Skin epidermis (tissue), 12 donors: ENCODE results near the gene TIMP1.
A peak's percentile ranks its signal among the peaks of the same experiment; 100 is the strongest.

Experiments used
- H3K27ac ChIP-seq, 21 experiments: fragments of 200-600 bp; sonication (generic) in 11 of 21; one replicate each; pipeline ENCODE4 v1.5.0; 2020; ENCODE audit warnings: mild to moderate bottlenecking in 3 of 21, inconsistent platforms in 2 of 21, moderate library complexity in 2 of 21
- H3K4me3 ChIP-seq, 7 experiments: fragments of 200-600 bp; sonication (generic) in 2 of 7; one replicate each; pipeline ENCODE4 v1.5.0; 2020; ENCODE audit warnings: inconsistent platforms in 2 of 7, mild to moderate bottlenecking in 2 of 7, moderate library complexity in 1 of 7

The TIMP1 gene

DNA sequence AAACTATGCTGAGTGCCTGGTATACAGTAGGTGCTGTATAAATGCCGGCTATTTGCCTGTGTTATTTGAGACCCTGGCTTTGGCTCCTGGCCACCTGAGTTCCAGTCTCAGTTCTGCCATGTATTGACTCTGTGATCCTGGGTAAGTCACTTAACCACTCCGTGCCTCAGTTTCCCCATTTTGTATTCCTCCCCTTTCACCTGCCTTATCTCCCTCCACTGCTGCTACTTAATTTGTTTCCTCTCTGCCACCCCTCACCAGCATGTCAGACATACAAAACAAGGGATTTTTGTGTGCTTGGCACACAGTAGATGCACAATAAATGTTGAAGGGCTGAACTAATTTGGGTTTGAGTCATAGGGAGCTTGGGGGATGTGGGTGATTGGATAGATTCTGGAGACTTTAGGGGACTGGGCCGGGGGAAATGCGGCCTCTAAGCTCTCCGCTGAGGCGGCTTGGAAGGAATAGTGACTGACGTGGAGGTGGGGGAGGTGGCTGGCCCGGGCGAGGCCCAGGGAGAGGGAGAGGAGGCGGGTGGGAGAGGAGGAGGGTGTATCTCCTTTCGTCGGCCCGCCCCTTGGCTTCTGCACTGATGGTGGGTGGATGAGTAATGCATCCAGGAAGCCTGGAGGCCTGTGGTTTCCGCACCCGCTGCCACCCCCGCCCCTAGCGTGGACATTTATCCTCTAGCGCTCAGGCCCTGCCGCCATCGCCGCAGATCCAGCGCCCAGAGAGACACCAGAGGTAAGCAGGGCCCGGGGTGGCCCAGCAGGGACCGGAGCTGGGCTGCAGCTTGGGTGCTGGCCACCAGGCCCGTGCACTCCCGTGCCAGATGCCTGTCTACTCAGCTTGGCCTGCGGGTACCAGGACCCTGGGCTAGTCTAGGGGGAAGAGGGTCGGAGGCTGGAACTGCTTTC is at the start of gene TIMP1:
Gene TIMP1, plus strand, starts transcription at position 706 of the 917 bp plus-strand sequence. CDS start 980 bp downstream, outside the sequence.
- Histone ChIP-seq H3K4me3 (peak within 1 kb of the TSS; percentile 15 to 43 (median 36)), H3K27ac (peak within 1 kb of the TSS in 20 of 21 experiments; percentile 2 to 87 (median 78))

GRCh38 chrX:47539860-47540259 is 42.4 kb upstream of the TIMP1 start:
- Histone ChIP-seq H3K4me3 (no peak overlapping the region), H3K27ac (no peak overlapping the region)

DNA sequence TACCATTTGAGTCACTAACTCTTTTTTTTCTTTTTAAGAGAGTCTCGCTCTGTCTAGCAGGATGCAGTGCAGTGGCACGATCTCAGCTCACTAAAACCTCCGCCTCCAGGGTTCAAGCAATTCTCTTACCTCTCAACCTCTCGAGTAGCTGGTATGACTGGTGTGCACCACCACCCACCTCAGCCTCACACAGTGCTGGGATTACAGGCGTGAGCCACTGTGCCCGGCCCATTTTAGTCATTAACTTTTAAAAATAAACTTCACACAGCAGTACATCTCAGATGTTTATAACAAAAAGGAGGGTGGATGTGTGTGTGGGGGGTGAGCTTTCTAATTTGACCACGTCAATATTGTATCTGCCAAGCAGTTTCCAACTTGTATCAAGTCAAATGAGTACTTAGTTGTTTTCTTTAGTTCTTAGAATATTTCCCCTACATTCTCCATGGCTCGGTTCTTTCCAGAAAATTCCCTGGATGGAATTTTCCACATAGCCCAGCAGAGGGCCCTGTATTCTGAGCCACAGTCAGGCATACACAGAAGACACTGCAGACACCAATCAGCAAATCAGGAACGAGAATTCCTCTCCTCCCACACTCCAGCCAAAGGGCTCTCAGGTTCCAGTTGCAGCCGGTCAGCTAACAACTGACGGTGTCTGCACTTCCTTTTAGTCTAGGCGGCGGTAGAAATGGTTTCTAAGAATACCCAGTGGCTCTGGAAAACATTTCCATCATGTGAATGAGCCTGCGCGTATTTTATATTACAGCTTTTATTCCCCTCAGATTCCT is 41.3 kb upstream of the TIMP1 start:
- peak overlapping the region in 2 of 21 experiments; percentile 7 to 27 for H3K27ac ChIP-seq
- no peak overlapping the region for H3K4me3 ChIP-seq

- H3K27ac ChIP-seq: no peak overlapping the region
- no peak overlapping the region for H3K4me3 ChIP-seq
These were observed 38.7 kb upstream of the TIMP1 start for GRCh38 chrX:47543496-47543895.

DNA sequence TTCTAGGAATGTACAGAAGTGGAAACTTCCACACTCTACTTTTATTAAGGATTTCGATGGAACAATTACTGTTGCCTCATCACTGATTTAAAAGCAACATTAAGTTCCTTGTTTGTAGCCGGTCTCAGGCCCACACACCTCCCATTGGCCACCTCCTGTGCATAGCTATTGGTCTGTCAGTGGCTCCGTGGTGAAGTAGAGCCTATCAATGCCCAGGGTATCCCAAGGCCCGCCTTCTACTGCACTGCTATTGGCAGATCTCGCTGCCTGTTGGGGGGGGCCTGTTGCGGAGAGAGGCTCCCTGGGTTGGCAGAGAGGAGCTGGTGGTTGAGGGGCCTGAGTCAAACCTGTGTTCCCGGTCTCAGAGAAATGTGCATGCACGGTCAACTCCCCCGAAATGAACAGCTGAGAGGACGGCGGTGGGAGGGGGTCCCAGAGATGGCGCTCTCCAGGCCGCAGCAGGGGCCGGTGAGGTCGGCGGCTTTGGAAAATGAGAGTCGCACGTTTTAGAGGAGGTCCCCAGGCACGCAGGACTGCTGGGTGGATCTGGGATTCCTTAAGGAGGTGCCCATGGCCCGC is 26.1 kb upstream of the TIMP1 start:
- Histone ChIP-seq H3K4me3 (peak overlapping the region; percentile 30 to 45 (median 34)), H3K27ac (peak overlapping the region; percentile 6 to 90 (median 80))

DNA sequence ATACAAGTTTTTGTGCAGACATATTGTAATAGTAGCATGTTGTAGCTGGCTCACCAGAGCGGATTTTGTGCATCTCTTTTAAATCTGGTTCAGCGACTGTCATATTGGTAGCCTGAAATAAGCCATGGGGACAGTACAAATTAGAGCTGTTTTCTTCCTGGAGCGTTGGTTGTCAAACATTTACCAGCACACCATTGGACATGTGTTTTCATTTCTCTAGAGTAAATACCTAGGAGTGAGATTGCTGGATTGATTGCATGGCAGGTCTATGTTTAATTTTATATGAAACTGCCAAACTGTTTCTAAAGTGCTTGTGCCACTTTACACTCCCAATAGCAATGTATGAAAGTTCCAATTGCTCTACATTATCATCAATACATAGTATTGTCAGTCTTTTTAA is 23.8 kb upstream of the TIMP1 start:
- Histone ChIP-seq H3K27ac (no peak overlapping the region), H3K4me3 (no peak overlapping the region)

GRCh38 chrX:47560179-47560933 is 21.9 kb upstream of the TIMP1 start:
- H3K27ac ChIP-seq: peak overlapping the region in 19 of 21 experiments; percentile 77 to 98 (median 96)

DNA sequence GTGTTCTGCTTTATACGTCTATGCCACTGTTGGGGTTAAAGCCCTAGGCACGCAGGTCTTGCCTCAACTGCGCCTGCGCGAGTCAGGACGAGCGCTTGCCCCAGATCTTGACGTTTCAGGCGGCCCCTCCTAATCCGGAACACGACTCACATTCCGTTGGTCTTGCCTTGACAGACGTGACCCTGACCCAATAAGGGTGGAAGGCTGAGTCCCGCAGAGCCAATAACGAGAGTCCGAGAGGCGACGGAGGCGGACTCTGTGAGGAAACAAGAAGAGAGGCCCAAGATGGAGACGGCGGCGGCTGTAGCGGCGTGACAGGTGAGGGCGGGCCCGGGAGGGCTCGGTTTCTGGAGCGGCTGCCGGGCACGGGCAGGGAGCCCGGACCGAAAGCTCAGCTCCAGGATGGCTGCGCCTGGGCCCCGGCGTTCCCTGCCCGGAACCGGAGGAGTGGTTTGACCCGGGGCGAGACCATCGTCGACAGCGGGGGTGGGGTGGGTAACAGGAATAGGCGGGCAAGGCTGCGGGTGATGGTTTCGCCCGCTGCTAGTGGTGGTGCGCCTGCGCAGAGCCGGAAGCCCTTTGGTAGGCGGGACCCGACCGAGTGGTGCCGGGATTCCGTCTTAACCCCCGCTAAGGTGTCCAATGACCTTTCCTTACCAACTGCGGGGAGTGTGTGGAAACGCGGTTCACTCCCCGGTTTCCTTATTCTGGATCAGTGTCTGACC is 21.1 kb upstream of the TIMP1 start, which contains the start of gene ARAF:
Gene ARAF, plus strand, starts transcription at position 272 of the 725 bp plus-strand sequence. CDS start 1,763 bp downstream, outside the sequence.
- H3K27ac ChIP-seq: peak within 1 kb of the TSS; percentile 80 to 98 (median 95)

More at GRCh38 chrX:47560179-47560933, 21.9 kb upstream of the TIMP1 start:
- H3K4me3 ChIP-seq: peak overlapping the region; percentile 46 to 59 (median 53)

GRCh38 chrX:47561659-47562151 is 20.5 kb upstream of the TIMP1 start:
- Histone ChIP-seq H3K4me3 (peak overlapping the region; percentile 46 to 59 (median 53)), H3K27ac (peak overlapping the region in 20 of 21 experiments; percentile 86 to 98 (median 96))

More for the DNA sequence above, 21.1 kb upstream of the TIMP1 start, which contains the start of gene ARAF:
- H3K4me3 ChIP-seq: peak within 1 kb of the TSS; percentile 46 to 59 (median 53)

DNA sequence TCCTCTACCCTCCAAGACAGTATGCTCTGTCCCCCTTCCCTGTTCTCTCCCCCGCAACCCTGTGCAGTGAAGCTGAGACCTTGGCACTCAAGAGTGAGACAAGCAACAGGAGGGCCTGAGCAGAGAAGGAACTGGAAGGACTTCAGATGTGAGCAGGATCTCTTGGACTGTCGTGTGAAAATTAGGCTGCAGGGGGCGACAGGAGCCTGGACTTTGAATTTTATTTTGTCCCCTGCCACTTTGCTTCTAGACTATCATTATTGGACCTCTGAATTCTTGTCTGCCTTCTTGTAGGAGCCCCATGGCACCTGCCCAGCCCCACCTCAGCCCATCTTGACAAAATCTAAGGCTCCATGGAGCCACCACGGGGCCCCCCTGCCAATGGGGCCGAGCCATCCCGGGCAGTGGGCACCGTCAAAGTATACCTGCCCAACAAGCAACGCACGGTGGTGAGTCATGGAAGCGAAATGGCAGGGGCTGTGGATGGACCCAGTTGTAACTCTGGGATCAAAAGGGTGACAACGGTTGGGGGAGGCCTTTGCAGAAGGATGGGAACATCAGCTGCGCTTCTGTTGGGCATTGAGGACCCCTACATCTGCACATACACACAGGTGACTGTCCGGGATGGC is 19.5 kb upstream of the TIMP1 start:
- H3K27ac ChIP-seq: no peak overlapping the region

GRCh38 chrX:47563801-47564315 is 18.4 kb upstream of the TIMP1 start:
- no peak overlapping the region for H3K27ac ChIP-seq
- no peak overlapping the region for H3K4me3 ChIP-seq

More for the DNA sequence above, 19.5 kb upstream of the TIMP1 start:
- H3K4me3 ChIP-seq: no peak overlapping the region

DNA sequence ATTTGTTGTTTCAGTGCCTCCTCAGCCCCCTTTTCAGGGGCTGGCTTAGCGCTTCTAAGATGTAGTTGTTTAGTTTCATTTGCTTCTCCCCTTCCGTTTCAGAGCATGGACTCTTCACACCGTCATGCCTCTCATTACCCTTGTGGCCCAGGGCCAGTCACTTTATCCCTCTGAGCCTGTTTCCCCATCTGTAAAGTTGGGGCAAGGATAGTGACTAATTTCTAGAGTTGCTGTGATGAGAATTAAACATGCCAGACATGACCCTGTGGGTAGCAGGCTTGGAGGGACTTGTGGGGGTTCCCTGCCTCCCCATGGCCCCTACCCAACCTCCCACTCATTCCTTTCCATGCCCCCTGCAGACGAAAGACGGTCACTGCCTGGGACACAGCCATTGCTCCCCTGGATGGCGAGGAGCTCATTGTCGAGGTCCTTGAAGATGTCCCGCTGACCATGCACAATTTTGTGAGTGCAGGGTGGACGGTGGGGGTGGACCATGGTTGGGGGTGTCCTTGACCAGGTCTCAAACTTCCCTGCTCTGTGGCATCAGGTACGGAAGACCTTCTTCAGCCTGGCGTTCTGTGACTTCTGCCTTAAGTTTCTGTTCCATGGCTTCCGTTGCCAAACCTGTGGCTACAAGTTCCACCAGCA is 17.7 kb upstream of the TIMP1 start:
- H3K27ac ChIP-seq: no peak overlapping the region

DNA sequence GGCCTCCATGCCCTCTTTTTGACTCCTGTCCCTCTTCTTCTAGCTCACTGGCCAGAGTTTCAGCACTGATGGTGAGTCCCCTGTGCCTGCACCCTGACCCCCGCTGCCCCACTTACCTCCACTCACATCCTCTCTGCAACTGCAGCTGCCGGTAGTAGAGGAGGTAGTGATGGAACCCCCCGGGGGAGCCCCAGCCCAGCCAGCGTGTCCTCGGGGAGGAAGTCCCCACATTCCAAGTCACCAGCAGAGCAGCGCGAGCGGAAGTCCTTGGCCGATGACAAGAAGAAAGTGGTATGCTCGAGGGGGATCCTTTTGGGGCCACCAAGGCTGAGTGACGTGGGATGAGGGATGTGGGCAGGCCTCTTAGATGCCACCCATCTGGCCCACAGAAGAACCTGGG is 15.4 kb upstream of the TIMP1 start:
- Histone ChIP-seq H3K27ac (no peak overlapping the region), H3K4me3 (no peak overlapping the region)

More for the DNA sequence above, 17.7 kb upstream of the TIMP1 start:
- H3K4me3 ChIP-seq: no peak overlapping the region

DNA sequence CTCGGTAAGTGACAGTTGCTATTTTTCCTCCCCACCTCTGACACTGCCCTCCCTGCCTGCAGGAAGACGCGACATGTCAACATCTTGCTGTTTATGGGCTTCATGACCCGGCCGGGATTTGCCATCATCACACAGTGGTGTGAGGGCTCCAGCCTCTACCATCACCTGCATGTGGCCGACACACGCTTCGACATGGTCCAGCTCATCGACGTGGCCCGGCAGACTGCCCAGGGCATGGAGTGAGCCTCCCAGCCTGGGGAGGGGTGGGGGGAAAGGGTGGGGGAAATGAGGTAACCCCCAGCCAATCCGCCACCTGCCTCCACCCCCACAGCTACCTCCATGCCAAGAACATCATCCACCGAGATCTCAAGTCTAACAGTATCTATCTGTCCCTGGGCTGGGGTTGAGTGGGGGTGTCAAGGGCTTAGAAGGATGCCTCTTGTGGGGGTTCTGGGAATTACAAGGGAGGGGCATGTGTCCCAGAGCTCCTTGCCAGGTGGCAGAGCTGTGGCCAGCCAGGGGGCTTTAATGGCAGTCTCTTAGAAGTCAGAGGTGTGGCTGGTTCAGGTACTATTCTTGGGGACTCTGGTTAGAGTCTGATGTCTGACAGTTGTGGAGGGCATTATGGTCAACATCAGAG is 13.5 kb upstream of the TIMP1 start:
- no peak overlapping the region for H3K4me3 ChIP-seq
- no peak overlapping the region for H3K27ac ChIP-seq

DNA sequence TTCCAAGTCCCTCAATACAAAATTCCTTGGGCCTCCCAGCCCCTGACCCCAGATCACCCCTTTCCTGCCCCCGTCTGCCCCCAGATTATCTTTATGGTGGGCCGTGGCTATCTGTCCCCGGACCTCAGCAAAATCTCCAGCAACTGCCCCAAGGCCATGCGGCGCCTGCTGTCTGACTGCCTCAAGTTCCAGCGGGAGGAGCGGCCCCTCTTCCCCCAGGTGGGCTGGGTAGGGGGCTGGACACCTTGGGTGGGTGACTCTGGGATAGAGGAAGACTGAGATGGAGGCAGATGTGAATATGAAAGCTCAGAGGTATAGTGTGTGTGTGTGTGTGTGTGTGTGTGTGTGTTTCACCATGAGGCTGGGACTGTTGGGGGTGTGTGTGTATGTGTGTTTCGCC is 11.4 kb upstream of the TIMP1 start:
- H3K27ac ChIP-seq: no peak overlapping the region
- no peak overlapping the region for H3K4me3 ChIP-seq

DNA sequence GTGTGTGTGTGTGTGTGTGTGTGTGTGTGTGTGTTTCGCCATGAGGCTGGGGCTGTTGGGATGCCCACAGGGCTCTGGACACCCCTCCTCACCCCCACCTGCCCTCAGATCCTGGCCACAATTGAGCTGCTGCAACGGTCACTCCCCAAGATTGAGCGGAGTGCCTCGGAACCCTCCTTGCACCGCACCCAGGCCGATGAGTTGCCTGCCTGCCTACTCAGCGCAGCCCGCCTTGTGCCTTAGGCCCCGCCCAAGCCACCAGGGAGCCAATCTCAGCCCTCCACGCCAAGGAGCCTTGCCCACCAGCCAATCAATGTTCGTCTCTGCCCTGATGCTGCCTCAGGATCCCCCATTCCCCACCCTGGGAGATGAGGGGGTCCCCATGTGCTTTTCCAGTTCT is 11.0 kb upstream of the TIMP1 start:
- H3K4me3 ChIP-seq: no peak overlapping the region
- H3K27ac ChIP-seq: no peak overlapping the region

DNA sequence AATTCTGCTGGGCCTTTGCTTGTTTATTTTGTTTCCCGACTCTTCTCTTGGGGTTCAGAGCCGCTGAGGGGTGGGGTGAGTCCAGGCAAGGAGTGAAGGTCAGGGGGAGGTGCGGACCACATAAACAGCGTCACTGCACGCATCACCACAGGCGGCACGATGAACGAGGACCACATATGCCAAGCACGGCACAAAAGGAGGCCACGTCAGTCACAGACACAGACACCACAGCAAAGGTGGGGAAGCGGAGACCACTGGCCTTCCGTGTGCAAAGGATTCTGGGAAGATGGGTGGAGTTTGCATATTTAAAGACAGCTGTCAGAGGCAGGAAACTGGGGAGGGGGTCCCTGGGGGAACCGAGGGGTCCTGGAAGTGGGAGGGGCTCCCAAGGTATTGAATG is 10.3 kb upstream of the TIMP1 start:
- Histone ChIP-seq H3K27ac (no peak overlapping the region), H3K4me3 (no peak overlapping the region)
